SU-DHL-6 (cell line): ENCODE data around the gene ABTB2.

Source experiments
- H2AFZ ChIP-seq: fragments of 200-600 bp; sonication (generic); 2 replicates; pipeline ENCODE4 v1.6.1; 2014; ENCODE audit warnings: low read depth, mild to moderate bottlenecking, moderate library complexity, mixed read lengths, antibody characterized with exemption, low read length; ENCODE audit not compliant: severe bottlenecking
- H3F3A ChIP-seq: fragments of 200-600 bp; shearing (Covaris generic); 2 replicates; pipeline ENCODE4 v1.6.0; 2016; ENCODE audit warnings: antibody characterized with exemption, mild to moderate bottlenecking; ENCODE audit not compliant: insufficient read depth
- H3K27ac ChIP-seq: fragments of 200-600 bp; sonication (generic); 2 replicates; pipeline ENCODE4 v1.5.1; 2016; ENCODE audit warnings: low read depth, mild to moderate bottlenecking, low read length, moderate library complexity, mixed read lengths
- H3K27me3 ChIP-seq: fragments of 200-600 bp; sonication (generic), shearing (Covaris generic); 2 replicates; pipeline ENCODE4 v1.6.0; 2014; ENCODE audit warnings: mild to moderate bottlenecking, low read length
- H3K36me3 ChIP-seq: fragments of 200-600 bp; sonication (generic); 2 replicates; pipeline ENCODE4 v1.6.1; 2014; ENCODE audit warnings: mild to moderate bottlenecking, low read length, mixed read lengths
- H3K4me2 ChIP-seq: fragments of 300-600, 200-600 bp; shearing (Covaris generic), sonication (generic); 2 replicates; pipeline ENCODE4 v1.6.0; 2014; ENCODE audit warnings: low read length, low read depth, mild to moderate bottlenecking; ENCODE audit not compliant: poor library complexity, severe bottlenecking
- H3K4me3 ChIP-seq: fragments of 200-600 bp; sonication (generic); 2 replicates; pipeline ENCODE4 v1.5.1; 2014; ENCODE audit warnings: antibody characterized with exemption, low read length, mild to moderate bottlenecking, mixed read lengths; ENCODE audit not compliant: insufficient read depth, poor library complexity, severe bottlenecking
- H3K79me2 ChIP-seq: fragments of 200-600 bp; sonication (generic); 2 replicates; pipeline ENCODE4 v1.6.1; 2014; ENCODE audit warnings: mild to moderate bottlenecking, low read length, moderate library complexity; ENCODE audit not compliant: insufficient read depth
- H3K9ac ChIP-seq: fragments of 200-600 bp; sonication (generic); 2 replicates; pipeline ENCODE4 v1.7.0; 2014; ENCODE audit warnings: mild to moderate bottlenecking, low read length
- H3K9me2 ChIP-seq: fragments of 200-600 bp; sonication (generic); replicated peaks from 2 replicates; pipeline ENCODE4 v1.6.1; 2014; ENCODE audit warnings: low read length; ENCODE audit not compliant: insufficient read depth
- H3K9me3 ChIP-seq: fragments of 200-600 bp; sonication (generic); 2 replicates; pipeline ENCODE4 v1.6.1; 2014; ENCODE audit warnings: low read length, mixed read lengths; ENCODE audit not compliant: insufficient read depth
- H4K20me1 ChIP-seq: fragments of 200-600 bp; sonication (generic); 2 replicates; pipeline ENCODE4 v1.6.1; 2014; ENCODE audit warnings: low read depth, mild to moderate bottlenecking, antibody characterized with exemption, low read length, moderate library complexity, mixed read lengths
- EZH2phosphoT487 ChIP-seq: fragments of 200-600 bp; sonication (generic), shearing (Covaris generic); conservative IDR thresholded peaks from 2 replicates; pipeline ENCODE4 v1.6.1; 2018; ENCODE audit warnings: mild to moderate bottlenecking, antibody characterized with exemption, low read length, moderate library complexity, mixed read lengths
- TF ChIP-seq, protein P1 (sequence below): fragments of 200-600 bp; sonication (generic); IDR thresholded peaks from one replicate; pipeline ENCODE4 v1.5.1; 2017; ENCODE audit warnings: antibody characterized with exemption, mild to moderate bottlenecking, low read length, moderate library complexity; ENCODE audit not compliant: insufficient read depth, poor library complexity, severe bottlenecking

The ABTB2 gene

GRCh38 chr11:34104680-34105078 lies 253.1 kb downstream of the ABTB2 start:
- H3K4me2 ChIP-seq: peak overlapping the region; percentile 74
- no peaks in the 10 kb centered on the region for H3K27me3 ChIP-seq
- no peak overlapping the region for H2AFZ ChIP-seq
- no peak for TF ChIP-seq EZH2phosphoT487
- TF ChIP-seq, protein P1, sequence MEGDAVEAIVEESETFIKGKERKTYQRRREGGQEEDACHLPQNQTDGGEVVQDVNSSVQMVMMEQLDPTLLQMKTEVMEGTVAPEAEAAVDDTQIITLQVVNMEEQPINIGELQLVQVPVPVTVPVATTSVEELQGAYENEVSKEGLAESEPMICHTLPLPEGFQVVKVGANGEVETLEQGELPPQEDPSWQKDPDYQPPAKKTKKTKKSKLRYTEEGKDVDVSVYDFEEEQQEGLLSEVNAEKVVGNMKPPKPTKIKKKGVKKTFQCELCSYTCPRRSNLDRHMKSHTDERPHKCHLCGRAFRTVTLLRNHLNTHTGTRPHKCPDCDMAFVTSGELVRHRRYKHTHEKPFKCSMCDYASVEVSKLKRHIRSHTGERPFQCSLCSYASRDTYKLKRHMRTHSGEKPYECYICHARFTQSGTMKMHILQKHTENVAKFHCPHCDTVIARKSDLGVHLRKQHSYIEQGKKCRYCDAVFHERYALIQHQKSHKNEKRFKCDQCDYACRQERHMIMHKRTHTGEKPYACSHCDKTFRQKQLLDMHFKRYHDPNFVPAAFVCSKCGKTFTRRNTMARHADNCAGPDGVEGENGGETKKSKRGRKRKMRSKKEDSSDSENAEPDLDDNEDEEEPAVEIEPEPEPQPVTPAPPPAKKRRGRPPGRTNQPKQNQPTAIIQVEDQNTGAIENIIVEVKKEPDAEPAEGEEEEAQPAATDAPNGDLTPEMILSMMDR: no peak
- H4K20me1 ChIP-seq: no peaks in the 10 kb centered on the region
- peak overlapping the region; percentile 99 for H3K4me3 ChIP-seq
- H3F3A ChIP-seq: peaks cover 36% of the 10 kb centered on the region
- peak overlapping the region; percentile 91 for H3K9ac ChIP-seq
- H3K79me2 ChIP-seq: peaks cover 27% of the 10 kb centered on the region
- H3K27ac ChIP-seq: peak overlapping the region; percentile 71
- no peaks in the 10 kb centered on the region for H3K9me2 ChIP-seq
- H3K36me3 ChIP-seq: peaks cover 3% of the 10 kb centered on the region; the same call in 1 of the 2 replicates
- no peaks in the 10 kb centered on the region for H3K9me3 ChIP-seq
